HG03095 (cell line): ENCODE data around the gene PGBD2.
"Not testable (repeated sequence)": the region's sequence is repeated elsewhere in the genome, so short reads cannot be mapped to it uniquely, and the experiment has no call there.

ENCODE experiments used
- ATAC-seq: cut with Tn5 transposase; IDR thresholded peaks from one replicate; pipeline ENCODE4 v1.9.1; 2021; ENCODE audit warnings: moderate library complexity; ENCODE audit not compliant: unreplicated experiment

PGBD2 gene

GRCh38 chr1:248926401-248927182, 20.6 kb downstream of the PGBD2 start:
- no peak for ATAC-seq

DNA sequence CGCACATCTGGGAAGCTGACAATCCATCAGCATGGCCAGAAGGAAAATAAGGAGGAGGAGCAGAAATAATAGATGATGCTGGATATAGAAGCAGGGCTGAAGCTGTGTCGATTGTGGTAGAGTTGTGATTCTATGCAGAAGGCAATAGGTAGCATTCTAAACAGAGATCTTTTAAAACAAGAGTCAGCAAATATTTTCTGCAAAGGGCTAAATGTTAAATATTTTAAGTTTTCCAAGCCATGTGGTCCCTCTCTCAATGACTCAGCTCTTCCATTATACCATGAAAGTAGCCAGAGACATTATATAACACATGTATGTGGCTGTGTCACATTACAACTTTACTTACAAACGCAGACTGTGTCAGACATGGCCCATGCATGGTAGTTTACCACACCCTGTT, 21.2 kb downstream of the PGBD2 start:
- not testable (repeated sequence) for ATAC-seq

- ATAC-seq: not testable (repeated sequence)
These were observed 22.1 kb downstream of the PGBD2 start for GRCh38 chr1:248928122-248928521.

- not testable (repeated sequence) for ATAC-seq
These were observed 24.0 kb downstream of the PGBD2 start for GRCh38 chr1:248930037-248930436.

- ATAC-seq: not testable (repeated sequence)
These were observed 32.3 kb downstream of the PGBD2 start for GRCh38 chr1:248938173-248938809.

DNA sequence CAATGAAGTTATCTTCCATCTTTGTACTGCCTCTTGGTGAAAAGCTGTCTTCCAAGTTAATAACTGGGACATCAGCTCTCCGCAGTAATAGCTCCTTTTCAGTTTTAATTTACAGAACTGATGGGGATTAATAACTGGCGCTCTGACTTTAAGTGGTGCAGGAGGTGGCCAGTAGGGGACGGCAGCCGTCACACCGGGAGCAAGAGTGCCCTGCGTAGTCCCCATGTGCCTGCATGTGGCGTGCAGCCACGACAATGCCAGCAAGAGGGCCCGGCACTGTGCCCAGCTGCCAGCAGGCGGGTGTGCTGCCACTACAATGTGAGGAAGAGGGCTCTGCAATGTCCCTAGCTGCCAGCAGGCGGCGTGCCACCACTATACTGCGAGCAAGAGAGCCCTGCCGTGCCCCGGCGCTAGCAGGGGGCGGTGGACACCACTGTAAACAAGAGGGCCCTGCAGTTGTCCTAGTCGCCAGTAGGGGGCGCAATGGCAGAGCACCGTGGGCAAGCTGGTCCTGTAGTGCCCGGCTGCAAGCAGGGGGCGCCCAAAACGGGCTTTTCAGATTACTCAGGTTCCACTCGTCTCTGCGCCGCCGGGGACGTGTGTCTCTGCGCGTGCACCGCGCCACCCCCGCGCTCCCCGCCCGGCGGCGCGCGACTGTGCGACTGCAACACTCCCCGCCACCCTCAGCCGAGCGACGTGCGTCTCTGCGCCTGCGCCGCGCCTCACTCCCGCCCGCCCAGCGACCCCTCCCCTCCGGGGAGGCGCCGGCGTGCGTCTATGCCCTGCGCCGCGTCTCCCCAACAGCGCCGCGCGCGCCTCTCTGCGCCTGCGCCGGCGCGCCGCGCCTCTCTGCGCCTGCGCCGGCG, 38.3 kb downstream of the PGBD2 start:
- not testable (repeated sequence) for ATAC-seq

DNA sequence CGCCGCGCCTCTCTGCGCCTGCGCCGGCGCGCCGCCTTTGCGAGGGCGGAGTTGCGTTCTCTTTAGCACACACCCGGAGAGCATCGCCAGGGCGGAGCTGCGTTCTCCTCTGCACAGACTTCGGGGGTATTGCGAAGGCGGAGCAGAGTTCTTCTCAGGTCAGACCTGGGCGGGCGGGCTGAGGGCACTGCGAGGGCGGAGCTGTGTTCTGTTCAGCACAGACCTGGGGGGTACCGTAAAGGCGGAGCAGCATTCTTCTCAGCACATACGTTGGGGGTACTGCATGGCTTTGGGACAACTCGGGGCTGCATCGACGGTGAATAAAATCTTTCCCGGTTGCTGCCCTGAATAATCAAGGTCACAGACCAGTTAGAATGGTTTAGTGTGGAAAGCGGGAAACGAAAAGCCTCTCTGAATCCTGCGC, 39.0 kb downstream of the PGBD2 start:
- ATAC-seq: not testable (repeated sequence)

- not testable (repeated sequence) for ATAC-seq
These were observed 39.4 kb downstream of the PGBD2 start for GRCh38 chr1:248945453-248945852.

GRCh38 chr1:248945856-248946416, 39.9 kb downstream of the PGBD2 start:
- not testable (repeated sequence) for ATAC-seq
